ENCODE results near the gene C10orf143.

C10orf143 gene

DNA sequence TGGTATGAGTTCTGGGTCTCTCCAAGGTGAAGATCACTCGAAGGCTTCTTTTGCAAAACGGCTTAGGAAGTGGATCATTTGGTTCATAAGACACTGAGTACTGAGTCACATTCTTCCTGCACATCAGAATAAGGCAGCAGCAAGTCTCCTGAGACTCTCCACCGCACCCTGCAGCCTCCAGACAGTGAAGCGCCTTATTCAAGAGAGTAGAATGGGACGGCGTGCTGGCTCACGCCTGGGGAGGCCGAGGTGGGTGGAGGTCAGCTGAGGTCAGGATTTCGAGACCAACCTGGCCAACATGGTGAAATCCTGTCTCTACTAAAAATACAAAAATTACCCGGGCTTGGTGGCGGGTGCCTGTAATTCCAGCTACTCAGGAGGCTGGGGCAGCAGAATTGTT is 70.3 kb downstream of the C10orf143 start:
- in situ Hi-C loops (cut with HindIII; ENCODE audit: low pct_ligation_motif_present, low sequenced_read_pairs) = no loop called here
- no peak for DNase-seq
- H3K4me3 ChIP-seq (ENCODE audit: low read depth, low read length) = no peak overlapping the region
- no peaks in the 10 kb centered on the region for H3K27me3 ChIP-seq (replicated peaks)
- no peaks in the 10 kb centered on the region for H3K36me3 ChIP-seq (replicated peaks)
- no peak overlapping the region for H3K27ac ChIP-seq
- TF ChIP-seq CTCF (IDR thresholded peaks at IDR 0.05; ENCODE audit: low read depth, low read length, missing control alignments) = no peak

- Histone ChIP-seq H3K4me3 (ENCODE audit: low read depth, low read length) (no peak overlapping the region), H3K27ac (no peak overlapping the region), H3K36me3 (replicated peaks) (no peaks in the 10 kb centered on the region), H3K27me3 (replicated peaks) (no peaks in the 10 kb centered on the region)
- in situ Hi-C loops (cut with HindIII; ENCODE audit: low pct_ligation_motif_present, low sequenced_read_pairs) = no loop called here
- no peak for TF ChIP-seq CTCF (IDR thresholded peaks at IDR 0.05; ENCODE audit: low read depth, low read length, missing control alignments)
- no peak for DNase-seq
These were observed 71.5 kb downstream of the C10orf143 start for GRCh38 chr10:130039141-130039540.

DNA sequence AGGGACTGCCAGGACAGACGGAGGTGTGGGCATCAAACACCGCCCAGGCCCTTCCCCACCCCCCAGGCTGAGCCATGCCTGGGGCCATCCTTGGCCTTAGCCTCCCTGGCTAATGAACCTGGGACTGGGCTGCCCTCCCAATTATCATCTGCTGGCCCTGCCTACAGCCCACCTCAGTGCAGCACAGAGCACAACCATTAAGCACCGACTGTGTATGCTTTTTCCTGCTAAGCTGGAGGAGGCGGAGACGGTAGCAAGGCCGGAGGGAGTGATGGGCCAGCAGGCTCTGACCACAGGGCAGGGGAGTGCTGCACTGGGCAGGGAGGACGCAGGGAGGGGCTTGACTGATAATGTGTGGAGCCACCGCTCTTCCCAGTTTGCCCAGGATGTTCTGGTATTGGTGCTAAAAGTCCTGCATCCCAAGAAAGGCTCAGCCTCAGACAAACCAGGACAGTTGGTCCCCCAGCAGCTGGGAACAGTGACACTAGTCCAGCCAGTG is 72.0 kb downstream of the C10orf143 start:
- Histone ChIP-seq H3K36me3 (replicated peaks) (no peaks in the 10 kb centered on the region), H3K4me3 (ENCODE audit: low read depth, low read length) (no peak overlapping the region), H3K27me3 (replicated peaks) (no peaks in the 10 kb centered on the region), H3K27ac (no peak overlapping the region)
- DNase-seq = no peak
- no peak for TF ChIP-seq CTCF (IDR thresholded peaks at IDR 0.05; ENCODE audit: low read depth, low read length, missing control alignments)
- in situ Hi-C loops (cut with HindIII; ENCODE audit: low pct_ligation_motif_present, low sequenced_read_pairs) = no loop called here

DNA sequence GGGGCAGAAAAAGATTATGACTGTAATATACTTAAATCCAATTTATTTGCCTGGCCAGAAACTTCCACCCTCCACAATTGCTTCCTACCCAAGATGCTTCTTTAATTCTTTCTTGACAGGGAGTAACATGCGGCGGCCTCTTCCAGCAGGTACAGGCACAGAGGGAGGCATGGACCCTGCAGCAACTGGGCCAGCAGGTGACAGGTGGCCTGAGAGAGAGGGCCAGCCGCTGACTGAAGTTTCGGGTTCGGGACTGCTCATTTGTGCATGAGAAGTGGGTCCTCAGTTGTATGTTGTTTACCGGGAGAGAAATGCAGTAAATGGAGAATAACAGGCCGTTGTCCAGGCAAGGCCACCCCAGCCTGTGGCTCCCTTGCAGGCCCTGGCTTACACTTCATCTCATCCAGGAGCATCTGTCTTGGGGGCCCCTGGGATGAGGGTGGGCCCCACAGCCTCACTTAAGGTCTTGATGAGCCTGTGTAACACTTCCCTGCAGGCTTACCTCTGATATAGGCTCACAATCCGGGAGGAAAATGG is 72.5 kb downstream of the C10orf143 start:
- Histone ChIP-seq H3K36me3 (replicated peaks) (no peaks in the 10 kb centered on the region), H3K27ac (no peak overlapping the region), H3K27me3 (replicated peaks) (no peaks in the 10 kb centered on the region), H3K4me3 (ENCODE audit: low read depth, low read length) (no peak overlapping the region)
- in situ Hi-C loops (cut with HindIII; ENCODE audit: low pct_ligation_motif_present, low sequenced_read_pairs) = no loop called here
- no peak for DNase-seq
- no peak for TF ChIP-seq CTCF (IDR thresholded peaks at IDR 0.05; ENCODE audit: low read depth, low read length, missing control alignments)

GRCh38 chr10:130037169-130037661 is 73.4 kb downstream of the C10orf143 start:
- no peak for DNase-seq
- TF ChIP-seq CTCF (IDR thresholded peaks at IDR 0.05; ENCODE audit: low read depth, low read length, missing control alignments) = no peak

More at GRCh38 chr10:130037169-130037661, 73.4 kb downstream of the C10orf143 start:
- in situ Hi-C loops (cut with HindIII; ENCODE audit: low pct_ligation_motif_present, low sequenced_read_pairs) = no loop called here
- no peaks in the 10 kb centered on the region for H3K36me3 ChIP-seq (replicated peaks)
- no peak overlapping the region for H3K27ac ChIP-seq
- no peaks in the 10 kb centered on the region for H3K27me3 ChIP-seq (replicated peaks)
- H3K4me3 ChIP-seq (ENCODE audit: low read depth, low read length) = no peak overlapping the region

All from brain microvascular endothelial cell (primary cell).